Measurements from ENCODE around the gene LRRC8E.

Gene LRRC8E

DNA sequence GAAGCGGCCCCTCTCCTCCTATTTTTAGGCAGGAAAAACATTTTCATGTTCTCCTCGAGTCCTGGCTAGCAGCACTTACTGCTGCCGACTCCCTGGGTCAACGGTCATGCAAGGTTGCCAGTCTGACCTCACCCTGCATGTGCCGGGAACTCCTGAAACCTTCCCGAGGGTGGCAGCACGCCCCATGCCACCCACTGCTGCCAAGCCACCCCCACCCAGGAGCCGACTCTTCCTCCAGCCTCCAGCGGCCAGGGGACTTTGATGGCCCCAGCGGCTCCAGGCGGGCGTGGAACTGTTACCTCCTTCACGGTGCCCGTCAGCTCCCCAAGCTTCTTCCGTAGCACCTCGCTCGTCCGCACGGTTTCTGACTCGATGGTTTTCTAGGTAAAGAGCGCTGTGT, 46.5 kb downstream of the LRRC8E start:
- H3K79me1 ChIP-seq (replicated peaks; ENCODE audit: low read length, poor library complexity, severe bottlenecking): peaks cover 26% of the 10 kb centered on the region
- no peak overlapping the region for H2BK12ac ChIP-seq (ENCODE audit: low read length in 2 of 2)
- no peaks in the 10 kb centered on the region for H3K9me3 ChIP-seq (ENCODE audit: control insufficient read depth, low read length)
- no peak overlapping the region for H3K4ac ChIP-seq (ENCODE audit: low read depth in 1 of 2, low read length in 2 of 2)
- no peak overlapping the region for H3K27ac ChIP-seq (ENCODE audit: low read length, poor library complexity, severe bottlenecking)
- H3K4me1 ChIP-seq (ENCODE audit: control insufficient read depth, insufficient read depth, low read depth, low read length): peaks cover 5% of the 10 kb centered on the region
- no peak overlapping the region for H3K4me2 ChIP-seq (ENCODE audit: low read length, poor library complexity, severe bottlenecking)
- H3K4me3 ChIP-seq (ENCODE audit: insufficient read depth in 1 of 2, low read depth in 1 of 2, low read length in 2 of 2): no peak overlapping the region
- H4K8ac ChIP-seq (ENCODE audit: low read length): no peak overlapping the region
- H2BK120ac ChIP-seq (ENCODE audit: low read depth, low read length): no peak overlapping the region
- H3K18ac ChIP-seq (ENCODE audit: low read depth in 1 of 2, low read length in 2 of 2): no peak overlapping the region
- DNase-seq: no peak
- 96% methylated on average over 21 of the region's 21 CpGs for WGBS
- no peak overlapping the region for H3K23ac ChIP-seq (ENCODE audit: low read length in 2 of 2)
- H4K91ac ChIP-seq (ENCODE audit: low read length): no peak overlapping the region
- H2BK5ac ChIP-seq (ENCODE audit: low read depth, low read length, poor library complexity, severe bottlenecking): no peak overlapping the region
- H3K27me3 ChIP-seq (ENCODE audit: control insufficient read depth in 1 of 2, insufficient read depth in 1 of 2, low read length in 2 of 2): no peaks in the 10 kb centered on the region
- no peak overlapping the region for H2AFZ ChIP-seq (ENCODE audit: low read depth, low read length)
- no peak overlapping the region for H3K9ac ChIP-seq (ENCODE audit: low read length)
- H2AK5ac ChIP-seq (ENCODE audit: low read length, severe bottlenecking): no peak overlapping the region
- H2BK15ac ChIP-seq (ENCODE audit: low read depth, poor library complexity, severe bottlenecking): no peak overlapping the region
- H3K14ac ChIP-seq (ENCODE audit: low read length in 2 of 2): no peak overlapping the region
- peaks cover 80 to 83% of the 10 kb centered on the region in 2 experiments for H3K36me3 ChIP-seq (ENCODE audit: control insufficient read depth in 1 of 2, insufficient read depth in 2 of 2, low read depth in 1 of 2, low read length in 2 of 2)

- no peak overlapping the region for H3K4me2 ChIP-seq (ENCODE audit: low read length, poor library complexity, severe bottlenecking)
- H2BK12ac ChIP-seq (ENCODE audit: low read length in 2 of 2): no peak overlapping the region
- H3K4me1 ChIP-seq (ENCODE audit: control insufficient read depth, insufficient read depth, low read depth, low read length): peaks cover 8% of the 10 kb centered on the region
- over 99% methylated on average over 11 of the region's 13 CpGs for WGBS
- no peak overlapping the region for H2BK5ac ChIP-seq (ENCODE audit: low read depth, low read length, poor library complexity, severe bottlenecking)
- H3K79me1 ChIP-seq (replicated peaks; ENCODE audit: low read length, poor library complexity, severe bottlenecking): peaks cover 37% of the 10 kb centered on the region
- H3K14ac ChIP-seq (ENCODE audit: low read length in 2 of 2): no peak overlapping the region
- DNase-seq: no peak
- H3K27ac ChIP-seq (ENCODE audit: low read length, poor library complexity, severe bottlenecking): no peak overlapping the region
- no peak overlapping the region for H4K8ac ChIP-seq (ENCODE audit: low read length)
- no peaks in the 10 kb centered on the region for H3K27me3 ChIP-seq (ENCODE audit: control insufficient read depth in 1 of 2, insufficient read depth in 1 of 2, low read length in 2 of 2)
- H3K9me3 ChIP-seq (ENCODE audit: control insufficient read depth, low read length): no peaks in the 10 kb centered on the region
- H2BK120ac ChIP-seq (ENCODE audit: low read depth, low read length): no peak overlapping the region
- no peak overlapping the region for H4K91ac ChIP-seq (ENCODE audit: low read length)
- H2AK5ac ChIP-seq (ENCODE audit: low read length, severe bottlenecking): no peak overlapping the region
- H3K36me3 ChIP-seq (ENCODE audit: control insufficient read depth in 1 of 2, insufficient read depth in 2 of 2, low read depth in 1 of 2, low read length in 2 of 2): peaks cover 34 to 41% of the 10 kb centered on the region in 2 experiments
- no peak overlapping the region for H3K4me3 ChIP-seq (ENCODE audit: insufficient read depth in 1 of 2, low read depth in 1 of 2, low read length in 2 of 2)
- no peak overlapping the region for H3K4ac ChIP-seq (ENCODE audit: low read depth in 1 of 2, low read length in 2 of 2)
- no peak overlapping the region for H3K23ac ChIP-seq (ENCODE audit: low read length in 2 of 2)
- H2AFZ ChIP-seq (ENCODE audit: low read depth, low read length): no peak overlapping the region
- H2BK15ac ChIP-seq (ENCODE audit: low read depth, poor library complexity, severe bottlenecking): no peak overlapping the region
- H3K18ac ChIP-seq (ENCODE audit: low read depth in 1 of 2, low read length in 2 of 2): no peak overlapping the region
- no peak overlapping the region for H3K9ac ChIP-seq (ENCODE audit: low read length)
Observed at GRCh38 chr19:7940841-7941240, 52.5 kb downstream of the LRRC8E start.

- Histone ChIP-seq H3K18ac (ENCODE audit: low read depth in 1 of 2, low read length in 2 of 2) (no peak overlapping the region), H3K4ac (ENCODE audit: low read depth in 1 of 2, low read length in 2 of 2) (no peak overlapping the region), H3K23ac (ENCODE audit: low read length in 2 of 2) (no peak overlapping the region), H2AK5ac (ENCODE audit: low read length, severe bottlenecking) (no peak overlapping the region), H3K27ac (ENCODE audit: low read length, poor library complexity, severe bottlenecking) (no peak overlapping the region), H3K4me1 (ENCODE audit: control insufficient read depth, insufficient read depth, low read depth, low read length) (peaks cover 10% of the 10 kb centered on the region), H3K27me3 (ENCODE audit: control insufficient read depth in 1 of 2, insufficient read depth in 1 of 2, low read length in 2 of 2) (no peaks in the 10 kb centered on the region), H3K36me3 (ENCODE audit: control insufficient read depth in 1 of 2, insufficient read depth in 2 of 2, low read depth in 1 of 2, low read length in 2 of 2) (peaks cover 23 to 29% of the 10 kb centered on the region in 2 experiments), H2AFZ (ENCODE audit: low read depth, low read length) (no peak overlapping the region), H2BK15ac (ENCODE audit: low read depth, poor library complexity, severe bottlenecking) (no peak overlapping the region), H3K4me3 (ENCODE audit: insufficient read depth in 1 of 2, low read depth in 1 of 2, low read length in 2 of 2) (peak overlapping the region in 1 of 2 experiments; percentile 99), H2BK12ac (ENCODE audit: low read length in 2 of 2) (no peak overlapping the region), H4K91ac (ENCODE audit: low read length) (no peak overlapping the region), H2BK5ac (ENCODE audit: low read depth, low read length, poor library complexity, severe bottlenecking) (no peak overlapping the region), H3K14ac (ENCODE audit: low read length in 2 of 2) (no peak overlapping the region), H2BK120ac (ENCODE audit: low read depth, low read length) (no peak overlapping the region), H3K4me2 (ENCODE audit: low read length, poor library complexity, severe bottlenecking) (no peak overlapping the region), H4K8ac (ENCODE audit: low read length) (no peak overlapping the region), H3K9me3 (ENCODE audit: control insufficient read depth, low read length) (no peaks in the 10 kb centered on the region), H3K9ac (ENCODE audit: low read length) (peak overlapping the region; percentile 99), H3K79me1 (replicated peaks; ENCODE audit: low read length, poor library complexity, severe bottlenecking) (peaks cover 34% of the 10 kb centered on the region)
- DNase-seq: no peak
- 93% methylated on average over 19 of the region's 19 CpGs for WGBS
Observed at GRCh38 chr19:7941895-7942596, 53.7 kb downstream of the LRRC8E start.

DNA sequence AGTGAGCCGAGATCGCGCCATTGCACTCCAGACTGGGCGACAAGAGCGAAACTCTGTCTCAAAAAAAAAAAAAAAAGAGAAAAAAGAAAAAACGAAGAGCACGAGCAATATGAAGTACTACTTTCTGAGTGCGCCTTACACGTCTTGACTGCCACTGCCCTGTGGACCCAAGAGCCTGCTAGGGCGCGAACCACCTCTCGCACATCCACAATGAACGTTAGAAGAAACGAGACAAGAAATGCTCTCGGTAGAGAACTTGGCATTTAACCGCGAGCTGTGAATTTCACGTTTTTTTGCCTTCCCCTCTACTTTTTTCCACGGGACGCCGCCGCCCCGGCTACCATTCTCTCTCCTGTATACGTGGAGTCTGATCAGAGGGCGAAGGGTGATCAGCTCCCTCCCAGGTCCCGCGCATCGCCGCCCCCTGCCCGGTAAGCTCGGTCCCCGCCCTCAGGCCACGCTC, 54.7 kb downstream of the LRRC8E start:
- H4K91ac ChIP-seq (ENCODE audit: low read length): peak overlapping the region; percentile 80
- H3K27ac ChIP-seq (ENCODE audit: low read length, poor library complexity, severe bottlenecking): peak overlapping the region; percentile 82
- H3K14ac ChIP-seq (ENCODE audit: low read length in 2 of 2): peak overlapping the region; percentile 63 to 94
- H3K18ac ChIP-seq (ENCODE audit: low read depth in 1 of 2, low read length in 2 of 2): peak overlapping the region; percentile 88 to 99
- H3K36me3 ChIP-seq (ENCODE audit: control insufficient read depth in 1 of 2, insufficient read depth in 2 of 2, low read depth in 1 of 2, low read length in 2 of 2): peaks cover 15 to 21% of the 10 kb centered on the region in 2 experiments
- H3K23ac ChIP-seq (ENCODE audit: low read length in 2 of 2): peak overlapping the region in 1 of 2 experiments; percentile 14
- peaks cover 10% of the 10 kb centered on the region for H3K4me1 ChIP-seq (ENCODE audit: control insufficient read depth, insufficient read depth, low read depth, low read length)
- peak overlapping the region; percentile 85 for H2AFZ ChIP-seq (ENCODE audit: low read depth, low read length)
- H2AK5ac ChIP-seq (ENCODE audit: low read length, severe bottlenecking): no peak overlapping the region
- peak overlapping the region; percentile 99 for H3K9ac ChIP-seq (ENCODE audit: low read length)
- H2BK15ac ChIP-seq (ENCODE audit: low read depth, poor library complexity, severe bottlenecking): peak overlapping the region; percentile 45
- peak overlapping the region; percentile 92 to 99 for H3K4me3 ChIP-seq (ENCODE audit: insufficient read depth in 1 of 2, low read depth in 1 of 2, low read length in 2 of 2)
- H3K4ac ChIP-seq (ENCODE audit: low read depth in 1 of 2, low read length in 2 of 2): peak overlapping the region; percentile 84
- peak overlapping the region; percentile 55 for H2BK120ac ChIP-seq (ENCODE audit: low read depth, low read length)
- DNase-seq: no peak
- peak overlapping the region; percentile 81 for H3K4me2 ChIP-seq (ENCODE audit: low read length, poor library complexity, severe bottlenecking)
- peak overlapping the region; percentile 46 for H2BK5ac ChIP-seq (ENCODE audit: low read depth, low read length, poor library complexity, severe bottlenecking)
- H4K8ac ChIP-seq (ENCODE audit: low read length): peak overlapping the region; percentile 96
- WGBS: 10% methylated on average over 33 of the region's 33 CpGs
- peaks cover 30% of the 10 kb centered on the region for H3K79me1 ChIP-seq (replicated peaks; ENCODE audit: low read length, poor library complexity, severe bottlenecking)
- no peak overlapping the region for H2BK12ac ChIP-seq (ENCODE audit: low read length in 2 of 2)
- no peaks in the 10 kb centered on the region for H3K27me3 ChIP-seq (ENCODE audit: control insufficient read depth in 1 of 2, insufficient read depth in 1 of 2, low read length in 2 of 2)
- no peaks in the 10 kb centered on the region for H3K9me3 ChIP-seq (ENCODE audit: control insufficient read depth, low read length)

Measured in mesenchymal stem cell (in vitro differentiated cells and primary cell).